Spleen (tissue), 11 donors: ENCODE measurements around the gene CCDC92B. TPM values are rescaled to one million over a fixed set of nuclear protein-coding genes. Genes with fewer than 3 reads are reported as not detected.
"Not testable (repeated sequence)": the region's sequence is repeated elsewhere in the genome, so short reads cannot be mapped to it uniquely, and the experiment has no call there.

ENCODE experiments used
- DNase-seq: peaks from one replicate; pipeline ENCODE4 v3.0.0-alpha.2; 2020
- H3K27ac ChIP-seq, 8 donors: fragments of 200-600 bp; sonication (generic) in 7 of 8; 1 replicate in 4 of 8; 2 replicates in 4 of 8; pipeline versions ENCODE4 v1.5.0 to v1.8.0; 2016 to 2021; ENCODE audit warnings: inconsistent platforms in 4 of 8, mild to moderate bottlenecking in 4 of 8, moderate library complexity in 1 of 8
- H3K27me3 ChIP-seq, 7 donors: fragments of 200-600 bp; sonication (generic) in 6 of 7; replicated peaks in 1 of 7; 1 replicate in 4 of 7; 2 replicates in 3 of 7; pipeline versions ENCODE4 v1.5.0 to v1.8.0; 2016 to 2021; ENCODE audit warnings: inconsistent platforms in 3 of 7, mild to moderate bottlenecking in 1 of 7
- H3K36me3 ChIP-seq, 6 donors: fragments of 200-600 bp; sonication (generic) in 5 of 6; 1 replicate in 4 of 6; 2 replicates in 2 of 6; pipeline versions ENCODE4 v1.5.0 to v1.8.0; 2016 to 2021; ENCODE audit warnings: inconsistent platforms in 2 of 6
- H3K4me1 ChIP-seq, 6 donors: fragments of 200-600 bp; sonication (generic) in 5 of 6; 1 replicate in 3 of 6; 2 replicates in 3 of 6; pipeline versions ENCODE4 v1.5.0 to v1.8.0; 2016 to 2021; ENCODE audit warnings: inconsistent platforms in 3 of 6
- H3K4me3 ChIP-seq, 8 donors: fragments of 200-600 bp; sonication (generic) in 7 of 8; 1 replicate in 4 of 8; 2 replicates in 4 of 8; pipeline versions ENCODE4 v1.5.0 to v1.8.0; 2016 to 2021; ENCODE audit warnings: inconsistent platforms in 4 of 8, mild to moderate bottlenecking in 4 of 8, moderate library complexity in 2 of 8
- H3K9me3 ChIP-seq, 8 donors: fragments of 200-600 bp; sonication (generic) in 7 of 8; 1 replicate in 4 of 8; 2 replicates in 4 of 8; pipeline versions ENCODE4 v1.5.0 to v1.8.0; 2016 to 2021; ENCODE audit warnings: inconsistent platforms in 4 of 8
- CTCF ChIP-seq, 11 experiments: fragments of 200-600 bp in 7 of 11; fragments of 450-650 bp in 4 of 11; sonication (generic) in 4 of 11; IDR thresholded peaks in 8 of 11; conservative IDR thresholded peaks in 3 of 11; 1 replicate in 7 of 11; 2 replicates in 4 of 11; pipeline versions ENCODE4 v1.4.0 to v1.8.0; 2016 to 2021; ENCODE audit warnings: antibody characterized with exemption in 11 of 11, inconsistent platforms in 4 of 11, mild to moderate bottlenecking in 1 of 11
- POLR2A ChIP-seq, 3 donors: fragments of 450-650 bp; IDR thresholded peaks; one replicate each; pipeline ENCODE4 v1.5.1; 2017; ENCODE audit warnings: antibody characterized with exemption in 3 of 3, mild to moderate bottlenecking in 1 of 3
- POLR2AphosphoS5 ChIP-seq, 3 donors: sonication (generic); formaldehyde crosslinking; IDR thresholded peaks; one replicate each; pipeline ENCODE4 v1.5.1; 2017; ENCODE audit warnings: antibody characterized with exemption in 3 of 3
- WGBS, 5 donors: extraction: QIAGEN DNeasy Blood & Tissue Kit in 3 of 5; methylation state at CpG; one replicate each; pipeline versions ENCODE4 v1.1.5 to v1.1.7; 2013 to 2018; 5-methylcytosine and 5-hydroxymethylcytosine counted together
- intact Hi-C: fragments of 100-400 bp; cut with DNase I; formaldehyde crosslinking; loops from one replicate; pipeline ENCODE4 v1.15.0; 2023; ENCODE audit warnings: low total_unique reads
- polyA plus RNA-seq, 3 donors: library from polyadenylated mRNA; stranded (reverse); fragments of 200-250 nt; gene quantifications; one replicate each; pipeline ENCODE4 v1.2.1, GENCODE V29; 2013
- total RNA-seq, 7 donors: library from RNA; depleted of rRNA in 3 of 7; stranded (reverse); fragments of >200 nt in 3 of 7; fragmentation: NEBNext Ultra II Directional in 4 of 7; extraction: Animal tissue kit (Norgen Biotek cat#: 25700) in 4 of 7; gene quantifications; one replicate each; pipeline versions ENCODE4 v1.1.0 to v1.2.1, GENCODE V29; 2016 to 2021
- donor health status: healthy with polysubstance abuse.
- donor health status: DM: no; HTN: no; CAD: no; lungs with moderate emphysema.
- donor health status: DM: no; HTN: no; CAD: no.
- donor health status: Bipolar disorder and iron deficiency.
- donor health status: healthy.
- donor health status: DM: no; HTN: no; CAD: no.
- donor health status: DM: yes; HTN: yes; CAD: no.

Gene CCDC92B
- total and polyA plus RNA-seq, 10 donors: 0.03 to 0.26 (median 0.20) TPM; not detected in 3

- Histone ChIP-seq H3K9me3 (no peaks in the 10 kb centered on the region), H3K27me3 (no peaks in the 10 kb centered on the region), H3K4me3 (no peak overlapping the region), H3K36me3 (peaks cover 0 to 93% (median 80%) of the 10 kb centered on the region in 6 donors), H3K4me1 (peaks cover 0 to 7% (median 0%) of the 10 kb centered on the region in 6 donors), H3K27ac (no peak overlapping the region)
- intact Hi-C loops: no loop called here
- 84 to 95% (median 91%) methylated on average over 9 to 27 of the region's 27 CpGs for WGBS, 5 donors
- TF ChIP-seq POLR2A (IDR thresholded peaks at IDR 0.05): no peak
- TF ChIP-seq CTCF (IDR thresholded peaks at IDR 0.05 in 8 of 11, conservative IDR thresholded peaks at IDR 0.05 in 3 of 11): no peak
- TF ChIP-seq POLR2AphosphoS5 (IDR thresholded peaks at IDR 0.05): no peak
- DNase-seq: peak; percentile 68
These were observed 48.8 kb downstream of the CCDC92B start for GRCh38 chr17:2700491-2701141.

GRCh38 chr17:2700030-2700490 is 49.4 kb downstream of the CCDC92B start:
- Histone ChIP-seq H3K9me3 (no peaks in the 10 kb centered on the region), H3K4me3 (no peak overlapping the region), H3K4me1 (peaks cover 0 to 1% (median 0%) of the 10 kb centered on the region in 6 donors), H3K36me3 (peaks cover 0 to 99% (median 85%) of the 10 kb centered on the region in 6 donors), H3K27ac (no peak overlapping the region), H3K27me3 (no peaks in the 10 kb centered on the region)
- intact Hi-C loops: no loop called here
- peak; percentile 41 for DNase-seq
- TF ChIP-seq CTCF (IDR thresholded peaks at IDR 0.05 in 8 of 11, conservative IDR thresholded peaks at IDR 0.05 in 3 of 11) (no peak), POLR2AphosphoS5 (IDR thresholded peaks at IDR 0.05) (no peak), POLR2A (IDR thresholded peaks at IDR 0.05) (no peak)
- WGBS, 5 donors: 90 to 95% (median 92%) methylated on average over 11 to 20 of the region's 20 CpGs

GRCh38 chr17:2699216-2699805 is 50.1 kb downstream of the CCDC92B start:
- H3K27me3 ChIP-seq, H3K27ac ChIP-seq, H3K4me1 ChIP-seq, intact Hi-C loops, H3K4me3 ChIP-seq, H3K9me3 ChIP-seq: not testable (repeated sequence)
- H3K36me3 ChIP-seq: peaks cover 0 to 100% (median 91%) of the 10 kb centered on the region in 6 donors
- 91 to 93% (median 91%) methylated on average over 18 of the region's 18 CpGs for WGBS, 5 donors
- peak; percentile 46 for DNase-seq

- Histone ChIP-seq H3K4me1 (no peaks in the 10 kb centered on the region), H3K4me3 (no peak overlapping the region), H3K27ac (no peak overlapping the region), H3K36me3 (peaks cover 0 to 100% (median 88%) of the 10 kb centered on the region in 6 donors), H3K9me3 (no peaks in the 10 kb centered on the region), H3K27me3 (no peaks in the 10 kb centered on the region)
- 96 to 98% (median 97%) methylated on average over 25 to 40 of the region's 40 CpGs for WGBS, 5 donors
- DNase-seq: no peak
- intact Hi-C loops: no loop called here
- no peak for TF ChIP-seq CTCF (IDR thresholded peaks at IDR 0.05 in 8 of 11, conservative IDR thresholded peaks at IDR 0.05 in 3 of 11)
- no peak for TF ChIP-seq POLR2AphosphoS5 (IDR thresholded peaks at IDR 0.05)
- TF ChIP-seq POLR2A (IDR thresholded peaks at IDR 0.05): no peak
These were observed 51.8 kb downstream of the CCDC92B start for GRCh38 chr17:2697611-2698162.
